ENCODE data around the gene FUT2. TPM values are rescaled to one million over a fixed set of nuclear protein-coding genes. Genes with fewer than 3 reads are reported as not detected.

The FUT2 gene
- total RNA-seq, 1 donor from 2014 or later = not detected

GRCh38 chr19:48724796-48725753, 29.3 kb downstream of the FUT2 start:
- DNase-seq (ENCODE audit: low read depth, low spot score) = peak; percentile 99

GRCh38 chr19:48726556-48726955, 30.8 kb downstream of the FUT2 start:
- DNase-seq (ENCODE audit: low read depth, low spot score) = no peak

- DNase-seq (ENCODE audit: low read depth, low spot score) = no peak
Measured at GRCh38 chr19:48728911-48729664, 33.3 kb downstream of the FUT2 start.

- no peak for DNase-seq (ENCODE audit: low read depth, low spot score)
Measured at GRCh38 chr19:48731452-48731851, 35.7 kb downstream of the FUT2 start.

GRCh38 chr19:48734625-48735024, 38.9 kb downstream of the FUT2 start:
- no peak for DNase-seq (ENCODE audit: low read depth, low spot score)

GRCh38 chr19:48735031-48735615, 39.4 kb downstream of the FUT2 start:
- DNase-seq (ENCODE audit: low read depth, low spot score) = no peak

GRCh38 chr19:48737360-48737998, 41.7 kb downstream of the FUT2 start:
- no peak for DNase-seq (ENCODE audit: low read depth, low spot score)

- peak; percentile 64 for DNase-seq (ENCODE audit: low read depth, low spot score)
Measured at GRCh38 chr19:48738557-48739403, 43.0 kb downstream of the FUT2 start.

GRCh38 chr19:48739404-48740163, 43.8 kb downstream of the FUT2 start:
- DNase-seq (ENCODE audit: low read depth, low spot score) = no peak

GRCh38 chr19:48740164-48740972, 44.6 kb downstream of the FUT2 start, which contains the start of gene RASIP1:
RASIP1 (minus strand) TSS chr19:48740610; CDS start chr19:48740282, 328 bp downstream.
- DNase-seq (ENCODE audit: low read depth, low spot score) = no peak

- DNase-seq (ENCODE audit: low read depth, low spot score) = no peak
Measured at GRCh38 chr19:48741129-48741999, 45.6 kb downstream of the FUT2 start.

- DNase-seq (ENCODE audit: low read depth, low spot score) = no peak
Measured at GRCh38 chr19:48742096-48742495, 46.3 kb downstream of the FUT2 start.

- no peak for DNase-seq (ENCODE audit: low read depth, low spot score)
Measured at GRCh38 chr19:48745208-48745995, 49.6 kb downstream of the FUT2 start.

- DNase-seq (ENCODE audit: low read depth, low spot score) = no peak
Measured at GRCh38 chr19:48746110-48746509, 50.3 kb downstream of the FUT2 start.

- DNase-seq (ENCODE audit: low read depth, low spot score) = peak; percentile 84
Measured at GRCh38 chr19:48746738-48747575, 51.2 kb downstream of the FUT2 start, which contains the start of gene IZUMO1. IZUMO1 (minus strand) TSS chr19:48746909; CDS start chr19:48745859, 1,050 bp downstream.

Measured in pulmonary artery endothelial cell (primary cell).